Hindlimb muscle (tissue), 1 donor: ENCODE data around the gene CASP5. TPM values are rescaled to one million over a fixed set of nuclear protein-coding genes. Genes with fewer than 3 reads are reported as not detected.
"Not testable (repeated sequence)": the region's sequence is repeated elsewhere in the genome, so short reads cannot be mapped to it uniquely, and the experiment has no call there.

Experiments used
- DNase-seq: peaks from one replicate; pipeline ENCODE4 v3.0.0-alpha.2; 2013
- polyA plus RNA-seq: library from polyadenylated mRNA; unstranded; fragments of 120-200 nt; gene quantifications from one replicate; pipeline ENCODE4 v1.2.1, GENCODE V29; 2013; ENCODE audit not compliant: insufficient read length

CASP5 gene
- polyA plus RNA-seq, result not detected

GRCh38 chr11:105023003-105023402, at the start of gene CASP5:
Gene CASP5, minus strand, starts transcription at chr11:105023168. Its CDS starts 32 bp downstream, at chr11:105023136.
- no peak for DNase-seq

GRCh38 chr11:105072080-105072479, 49.1 kb upstream of the CASP5 start:
- not testable (repeated sequence) for DNase-seq

- no peak for DNase-seq
Observed at GRCh38 chr11:105071089-105071732, 48.2 kb upstream of the CASP5 start.

GRCh38 chr11:105070306-105070705, 47.3 kb upstream of the CASP5 start:
- no peak for DNase-seq

- DNase-seq, result not testable (repeated sequence)
Observed at GRCh38 chr11:105069749-105070148, 46.8 kb upstream of the CASP5 start.

GRCh38 chr11:105063245-105063941, 40.4 kb upstream of the CASP5 start:
- DNase-seq, result not testable (repeated sequence)

- no peak for DNase-seq
Observed at GRCh38 chr11:105057432-105057831, 34.5 kb upstream of the CASP5 start.

GRCh38 chr11:105056446-105056845, 33.5 kb upstream of the CASP5 start:
- no peak for DNase-seq

GRCh38 chr11:105054723-105055493, 31.9 kb upstream of the CASP5 start:
- DNase-seq, result no peak

GRCh38 chr11:105052487-105052886, 29.5 kb upstream of the CASP5 start:
- DNase-seq, result no peak

GRCh38 chr11:105051559-105051958, 28.6 kb upstream of the CASP5 start:
- no peak for DNase-seq

GRCh38 chr11:105049481-105049880, 26.5 kb upstream of the CASP5 start:
- no peak for DNase-seq

GRCh38 chr11:105046898-105047579, 24.1 kb upstream of the CASP5 start:
- no peak for DNase-seq

GRCh38 chr11:105045676-105046296, 22.8 kb upstream of the CASP5 start:
- DNase-seq, result no peak

GRCh38 chr11:105044557-105045524, 21.9 kb upstream of the CASP5 start, which contains the start of gene CARD16:
Gene CARD16, minus strand, starts transcription at chr11:105045335. Its CDS starts 38 bp downstream, at chr11:105045297.
- peak; percentile 59 for DNase-seq

- DNase-seq, result no peak
Observed at GRCh38 chr11:105042178-105042577, 19.2 kb upstream of the CASP5 start.

- no peak for DNase-seq
Observed at GRCh38 chr11:105040703-105041102, 17.7 kb upstream of the CASP5 start.

GRCh38 chr11:105034813-105035620, 12.0 kb upstream of the CASP5 start, which contains the start of gene CASP1:
Gene CASP1, minus strand, starts transcription at chr11:105035144. Its CDS starts 31 bp downstream, at chr11:105035113.
- DNase-seq, result peak; percentile 70

GRCh38 chr11:105034388-105034787, 11.4 kb upstream of the CASP5 start:
- DNase-seq, result not testable (repeated sequence)

GRCh38 chr11:105033781-105034180, 10.8 kb upstream of the CASP5 start:
- DNase-seq, result no peak
